SHP77 treated with DMSO at 0.1 percent for 48 hours (cell line): ENCODE measurements around the gene LITAF.

Experiments
- DNase-seq: peaks from one replicate; lab custom pipeline; 2025; lab: John Stamatoyannopoulos, UW

The LITAF gene

DNA sequence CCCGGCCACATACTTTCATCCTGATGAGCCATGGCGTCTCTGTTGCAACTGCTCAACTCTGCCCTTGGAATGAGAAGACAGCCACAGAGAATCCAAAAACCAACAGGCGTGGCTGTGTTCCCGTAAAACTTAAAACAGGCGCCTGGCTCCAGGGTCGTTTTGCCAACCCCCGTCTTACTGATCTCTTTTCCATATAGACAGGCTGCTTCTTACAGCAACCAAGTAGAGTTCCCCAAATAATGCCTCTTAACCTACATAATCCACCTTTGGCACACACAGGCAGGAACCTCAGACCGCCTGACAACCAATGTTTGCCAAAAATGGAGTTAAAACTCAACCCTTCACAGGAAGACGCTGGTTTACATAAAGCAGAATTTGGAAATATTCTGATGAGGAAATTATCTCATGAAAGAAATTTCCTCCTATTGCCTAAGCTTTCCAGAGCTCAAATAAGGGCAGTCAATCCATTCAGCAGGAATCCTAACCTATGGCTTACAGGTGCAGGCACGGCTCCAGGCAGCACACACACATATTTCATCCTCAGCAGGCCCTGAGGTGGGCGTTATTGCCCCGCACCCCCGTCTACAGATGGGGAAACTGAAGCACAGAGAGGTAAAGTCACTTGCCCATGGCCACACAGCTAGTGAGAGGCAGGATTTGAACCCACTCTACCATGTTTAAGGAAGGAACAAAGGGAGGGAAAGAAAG is 35.8 kb downstream of the LITAF start:
- no peak for DNase-seq

- DNase-seq: no peak
Observed at GRCh38 chr16:11547118-11547916, 39.4 kb downstream of the LITAF start.

DNA sequence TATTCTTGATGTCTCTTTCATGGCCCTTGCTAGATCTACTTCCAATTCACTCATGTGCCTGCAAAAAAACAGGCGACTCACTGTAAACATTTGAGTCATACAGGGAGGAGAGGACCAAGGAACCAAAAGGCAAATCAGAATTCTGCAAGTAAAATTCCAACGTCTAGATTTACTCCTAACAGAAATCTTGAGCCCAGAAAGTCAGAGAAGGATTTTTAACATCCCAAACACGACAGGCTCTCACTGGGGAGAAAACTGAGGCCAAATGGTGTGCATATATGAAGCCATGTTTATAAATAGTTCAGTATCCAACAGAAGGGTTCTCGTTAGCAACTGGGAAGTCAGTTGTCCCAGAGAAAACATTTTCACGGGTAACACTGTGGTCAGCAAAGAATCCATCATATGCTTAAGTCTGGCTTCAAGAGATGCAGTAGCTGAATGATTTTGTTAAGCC is 40.1 kb downstream of the LITAF start:
- DNase-seq: no peak

DNA sequence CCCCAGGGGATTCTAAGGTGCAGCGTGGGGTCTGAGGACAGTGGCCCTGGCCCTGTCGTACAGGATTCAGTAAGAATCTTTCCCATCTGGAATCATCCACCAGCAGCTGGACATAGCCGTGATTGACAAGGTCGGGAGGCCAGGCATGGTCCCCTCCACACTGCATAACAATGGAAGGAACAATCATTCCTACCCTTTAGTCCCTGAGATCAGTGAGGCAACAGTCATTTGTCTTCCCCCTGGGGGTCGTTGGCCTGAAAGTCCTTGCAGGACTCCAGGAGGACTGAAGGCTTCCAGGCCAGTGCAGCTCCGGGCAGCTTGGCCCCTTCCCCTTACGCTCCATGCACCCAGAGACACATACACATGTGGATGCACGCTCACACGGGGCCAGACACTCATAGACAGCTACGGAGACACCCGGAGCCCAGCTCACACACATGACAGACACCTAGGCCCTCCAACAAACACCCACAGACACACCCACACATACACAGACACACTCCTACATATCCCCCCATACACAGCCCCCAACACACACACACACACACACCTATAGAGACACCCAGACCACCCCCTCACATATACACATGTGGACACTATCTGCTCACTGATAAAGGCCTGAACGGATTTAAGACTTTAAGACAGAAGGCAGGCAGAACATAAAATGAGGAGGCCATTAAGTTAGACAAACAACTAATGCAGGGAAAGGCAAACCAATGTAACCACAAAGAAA is 42.9 kb downstream of the LITAF start:
- no peak for DNase-seq

DNA sequence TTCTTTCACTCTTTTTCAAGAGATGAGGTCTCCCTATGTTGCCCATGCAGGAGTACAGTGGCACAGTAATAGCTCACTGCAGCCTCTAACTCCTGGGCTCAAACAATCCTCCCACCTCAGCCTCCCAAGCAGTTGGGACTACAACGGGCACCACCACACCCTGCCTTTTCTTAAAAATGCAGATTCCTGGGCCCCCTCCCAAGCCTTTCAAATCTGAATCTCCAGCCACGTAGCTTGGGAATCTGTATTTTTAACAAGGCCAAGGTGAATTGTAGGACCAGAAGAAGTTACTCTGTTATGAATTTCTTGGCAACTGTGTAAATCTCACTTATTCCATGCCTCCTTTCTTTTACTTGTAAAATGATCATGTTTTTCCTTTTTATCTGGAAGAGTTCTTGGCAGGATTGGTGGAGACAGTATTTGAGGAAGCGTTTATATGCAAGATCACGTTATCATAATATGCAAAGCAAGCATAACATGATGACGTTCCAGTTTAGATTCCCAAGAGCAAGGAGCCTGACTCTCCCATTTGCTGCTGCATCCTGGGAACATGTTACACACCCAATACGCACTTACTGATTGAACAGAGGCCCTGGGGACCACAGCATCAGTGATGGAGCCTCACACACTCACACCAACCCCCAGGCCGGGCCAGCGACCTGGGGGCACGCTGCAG is 44.5 kb downstream of the LITAF start:
- DNase-seq: no peak

- DNase-seq: no peak
Observed at GRCh38 chr16:11539641-11540050, 47.1 kb downstream of the LITAF start.

DNA sequence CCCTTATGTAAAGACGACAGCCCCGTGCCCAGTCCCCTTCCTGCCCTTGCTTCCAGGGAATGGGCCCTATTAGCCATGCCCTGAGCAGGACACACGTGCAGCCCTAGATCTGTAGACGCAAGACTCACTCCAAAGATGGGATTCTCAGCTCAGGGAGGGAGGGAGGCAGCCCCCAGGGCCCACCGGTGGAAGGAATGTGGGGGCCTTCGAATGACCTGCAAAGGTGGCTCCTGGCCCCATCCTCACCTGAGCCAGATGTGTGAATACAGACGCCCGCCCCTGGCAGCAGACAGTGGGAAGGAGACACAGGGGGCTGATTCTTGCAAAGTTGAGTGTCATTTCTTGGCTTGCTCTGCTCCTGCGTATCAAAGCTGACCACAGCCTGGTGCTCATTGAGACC is 47.8 kb downstream of the LITAF start:
- DNase-seq: no peak

GRCh38 chr16:11536104-11536866 is 50.4 kb downstream of the LITAF start:
- DNase-seq: no peak

DNA sequence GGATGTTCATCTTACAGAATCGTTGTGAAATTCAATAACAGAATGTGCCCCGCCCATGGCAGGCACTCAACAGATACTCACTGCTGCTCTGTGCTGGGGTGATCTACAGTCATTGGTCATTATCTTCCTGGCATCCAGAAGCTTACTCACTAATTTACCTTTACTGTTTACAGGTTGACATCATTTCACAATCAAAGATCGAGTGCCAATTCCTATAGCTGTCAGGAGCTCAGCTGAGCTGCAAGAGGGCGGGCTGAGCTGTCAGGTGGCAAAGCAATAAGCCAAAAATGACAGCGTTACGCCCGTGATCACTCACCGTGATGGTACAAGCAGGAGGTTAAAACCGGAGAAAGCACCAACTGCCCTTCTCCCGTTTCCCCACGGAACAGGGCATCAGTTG is 51.2 kb downstream of the LITAF start:
- DNase-seq: no peak

DNA sequence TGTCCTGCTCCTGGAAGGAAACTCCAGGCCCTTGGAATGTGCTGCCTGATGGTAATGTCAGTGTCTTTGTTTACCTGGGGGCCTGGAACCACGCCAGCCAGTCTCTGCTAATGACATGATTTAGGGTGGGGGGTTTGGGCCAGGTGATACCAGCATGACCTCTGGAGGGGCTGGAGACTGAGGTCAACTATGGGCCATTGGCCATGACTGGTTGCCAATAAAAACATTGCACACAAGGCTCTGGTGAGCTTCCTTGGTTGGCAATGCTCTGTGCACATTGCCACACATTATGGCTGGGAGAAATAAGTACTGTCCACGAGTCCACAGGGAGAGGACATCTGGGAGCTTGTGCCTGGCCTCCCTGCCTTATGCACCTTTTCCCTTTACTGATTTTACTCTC is 52.5 kb downstream of the LITAF start:
- no peak for DNase-seq

- DNase-seq: no peak
Observed at GRCh38 chr16:11533588-11533987, 53.1 kb downstream of the LITAF start.

DNA sequence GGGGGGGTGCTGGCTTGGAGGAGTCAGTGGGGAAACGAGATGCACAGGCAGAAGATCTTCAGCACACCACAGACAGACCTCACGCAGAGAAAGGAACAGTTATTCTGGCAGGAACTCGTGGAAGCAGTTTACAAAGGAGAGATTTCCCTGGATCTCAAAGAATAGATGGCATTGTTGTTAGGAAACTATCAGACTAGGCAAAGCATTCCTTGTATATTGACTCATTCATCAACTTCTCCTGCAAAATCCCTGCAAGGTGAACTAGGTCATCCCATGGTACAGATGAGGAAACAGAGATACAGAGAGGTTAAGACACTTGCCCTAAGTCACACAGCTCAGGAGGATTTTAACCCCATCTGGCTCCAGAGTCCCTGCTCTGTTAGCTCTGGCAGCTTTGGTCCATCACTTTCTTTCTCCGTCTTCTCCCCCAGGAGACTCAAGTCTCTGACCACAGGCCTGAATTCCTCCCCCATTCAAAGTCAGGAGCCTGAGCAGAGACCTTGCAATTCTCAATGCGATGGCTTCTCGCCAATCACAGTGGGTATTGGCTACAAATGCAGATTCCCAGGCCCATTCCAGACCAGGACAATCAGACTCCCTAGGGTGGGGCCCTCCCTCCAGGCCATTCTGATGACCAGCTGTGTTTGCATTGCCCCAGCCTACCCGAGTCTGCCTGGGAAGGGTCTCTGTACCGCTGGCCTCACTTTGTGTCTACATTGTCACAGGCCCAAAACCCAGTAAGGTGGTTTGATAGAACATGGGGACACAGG is 56.4 kb downstream of the LITAF start:
- DNase-seq: no peak

DNA sequence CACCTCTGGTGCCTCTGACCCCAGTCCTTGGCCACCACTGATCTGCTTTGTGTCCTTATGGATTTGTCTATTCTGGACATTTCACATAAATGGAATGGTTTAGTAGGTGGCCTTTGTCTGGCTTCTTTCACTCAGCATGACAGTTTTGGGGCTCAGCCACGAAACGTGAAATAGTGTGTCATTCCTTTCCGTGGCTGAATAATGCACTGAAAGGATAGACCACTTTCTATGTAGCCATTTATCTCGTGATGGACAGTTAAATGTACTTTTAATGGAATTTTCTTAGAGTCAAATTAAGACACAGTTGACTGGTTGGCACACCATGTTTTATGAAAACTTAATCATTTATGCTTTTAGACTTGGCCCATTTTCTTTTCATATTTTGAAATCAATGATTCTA is 57.4 kb downstream of the LITAF start:
- DNase-seq: no peak

DNA sequence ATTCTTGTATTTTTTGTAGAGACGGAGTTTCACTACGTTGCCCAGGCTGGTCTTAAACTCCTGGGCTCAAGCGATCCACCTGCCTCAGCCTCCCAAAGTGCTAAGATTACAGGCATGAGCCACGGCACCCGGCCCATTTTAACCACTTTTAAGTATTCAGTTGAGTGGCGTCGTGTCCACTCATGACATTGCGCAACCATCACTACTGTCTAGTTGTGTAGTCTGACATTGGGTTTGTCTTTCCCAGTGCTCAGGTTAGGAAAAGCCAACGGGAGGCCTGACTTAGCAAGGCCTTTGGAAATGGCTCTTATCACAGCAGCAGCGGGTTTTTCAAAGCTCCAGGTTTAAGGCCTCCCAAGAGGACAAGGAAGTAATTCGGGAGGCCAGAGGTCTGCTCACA is 58.7 kb downstream of the LITAF start:
- no peak for DNase-seq

GRCh38 chr16:11526655-11527350 is 59.9 kb downstream of the LITAF start:
- no peak for DNase-seq

- no peak for DNase-seq
Observed at GRCh38 chr16:11524098-11524760, 62.5 kb downstream of the LITAF start.

- no peak for DNase-seq
Observed at GRCh38 chr16:11521055-11521454, 65.7 kb downstream of the LITAF start.

DNA sequence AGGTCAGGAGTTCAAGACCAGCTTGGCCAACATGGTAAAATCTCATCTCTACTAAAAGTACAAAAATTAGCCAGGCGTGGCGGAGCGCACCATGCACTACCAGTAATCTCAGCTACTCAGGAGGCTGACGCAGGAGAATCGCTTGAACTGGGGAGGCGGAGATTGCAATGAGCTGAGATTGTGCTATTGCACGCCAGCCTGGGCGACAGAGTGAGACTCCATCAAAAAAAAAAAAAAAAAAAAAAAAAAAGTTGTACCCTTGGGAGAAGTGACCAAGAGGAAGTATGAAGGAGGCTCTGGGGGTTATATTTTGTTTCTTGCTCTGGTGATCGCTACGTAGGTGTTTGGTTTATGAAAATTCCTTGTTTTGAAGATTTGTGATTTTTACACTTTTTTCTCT is 66.3 kb downstream of the LITAF start:
- DNase-seq: no peak

DNA sequence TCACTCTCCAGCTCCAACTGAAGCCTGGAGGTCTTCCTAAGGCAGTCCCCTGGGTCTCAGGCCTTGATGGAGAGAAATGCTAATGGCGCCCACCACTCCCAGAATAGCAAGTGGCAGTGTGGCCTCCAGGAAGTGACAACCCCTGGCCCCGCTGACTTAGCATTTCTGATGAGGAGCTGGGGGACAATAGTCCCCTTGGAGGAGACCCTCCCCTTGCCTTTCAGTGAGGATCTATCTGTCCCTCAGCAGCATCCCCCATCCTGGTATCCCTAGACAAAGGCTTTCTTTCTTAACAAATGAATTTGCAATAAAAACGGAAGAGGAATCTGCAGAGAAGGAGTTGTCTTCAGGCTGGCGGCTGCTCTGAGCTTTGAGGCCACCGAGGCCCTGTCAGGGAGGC is 68.8 kb downstream of the LITAF start:
- DNase-seq: no peak
